Panc1 (cell line): Measurements from ENCODE around the gene ZNF791.

Experiments used
- CTCF ChIP-seq: fragments of 450-650 bp; IDR thresholded peaks from 2 replicates; pipeline ENCODE4 v1.5.1; 2017; ENCODE audit warnings: mild to moderate bottlenecking
- POLR2AphosphoS5 ChIP-seq: IDR thresholded peaks from 2 replicates; pipeline ENCODE4 v1.6.1; 2012; ENCODE audit warnings: mild to moderate bottlenecking, low read depth, low read length, moderate library complexity
- REST ChIP-seq, 2 experiments: IDR thresholded peaks; 2 replicates each; pipeline ENCODE4 v1.6.1; 2011 to 2012; ENCODE audit warnings: low read depth in 2 of 2, control low read depth in 1 of 2, low read length in 1 of 2, mild to moderate bottlenecking in 1 of 2, moderate library complexity in 1 of 2; ENCODE audit not compliant: insufficient read depth in 1 of 2
- SIN3A ChIP-seq: IDR thresholded peaks from 2 replicates; pipeline ENCODE4 v1.6.1; 2012; ENCODE audit warnings: low read depth, mild to moderate bottlenecking, low read length, moderate library complexity, borderline replicate concordance; ENCODE audit not compliant: insufficient read depth
- TCF7L2 ChIP-seq: IDR thresholded peaks from 2 replicates; pipeline ENCODE4 v1.6.1; 2011; ENCODE audit warnings: mild to moderate bottlenecking, low read depth, low read length, inconsistent platforms

GRCh38 chr19:12603714-12604113 lies 7.0 kb upstream of the ZNF791 start:
- TF ChIP-seq CTCF (no peak), SIN3A (no peak), REST (IDR thresholded peaks at IDR 0.05; ENCODE audit: insufficient read depth in 1 of 2, low read depth in 2 of 2, low read length in 1 of 2) (no peak), POLR2AphosphoS5 (no peak), TCF7L2 (no peak)
